Measurements from ENCODE around the gene CCDC154.
"Not testable (repeated sequence)": the region's sequence is repeated elsewhere in the genome, so short reads cannot be mapped to it uniquely, and the experiment has no call there.

The CCDC154 gene

DNA sequence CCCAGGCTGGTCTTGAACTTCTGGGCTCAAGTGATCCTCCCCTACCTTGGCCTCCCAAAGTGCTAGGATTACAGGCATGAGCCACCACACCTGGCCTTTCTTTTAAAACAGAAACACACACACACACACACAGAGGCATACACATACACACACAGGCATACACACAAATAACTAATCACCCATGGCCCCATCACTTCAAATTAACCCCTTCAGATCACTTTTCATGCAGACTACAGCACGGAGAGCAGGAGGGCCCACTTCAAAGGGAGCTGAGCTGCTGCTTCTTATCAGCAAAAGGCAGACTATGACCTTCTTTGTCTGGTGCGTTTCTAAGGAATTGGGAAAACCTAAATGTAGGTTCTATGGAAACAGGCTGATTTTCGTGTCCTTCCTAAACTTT lies 28.6 kb upstream of the CCDC154 start:
- no peak for DNase-seq (ENCODE audit: low read depth)

DNA sequence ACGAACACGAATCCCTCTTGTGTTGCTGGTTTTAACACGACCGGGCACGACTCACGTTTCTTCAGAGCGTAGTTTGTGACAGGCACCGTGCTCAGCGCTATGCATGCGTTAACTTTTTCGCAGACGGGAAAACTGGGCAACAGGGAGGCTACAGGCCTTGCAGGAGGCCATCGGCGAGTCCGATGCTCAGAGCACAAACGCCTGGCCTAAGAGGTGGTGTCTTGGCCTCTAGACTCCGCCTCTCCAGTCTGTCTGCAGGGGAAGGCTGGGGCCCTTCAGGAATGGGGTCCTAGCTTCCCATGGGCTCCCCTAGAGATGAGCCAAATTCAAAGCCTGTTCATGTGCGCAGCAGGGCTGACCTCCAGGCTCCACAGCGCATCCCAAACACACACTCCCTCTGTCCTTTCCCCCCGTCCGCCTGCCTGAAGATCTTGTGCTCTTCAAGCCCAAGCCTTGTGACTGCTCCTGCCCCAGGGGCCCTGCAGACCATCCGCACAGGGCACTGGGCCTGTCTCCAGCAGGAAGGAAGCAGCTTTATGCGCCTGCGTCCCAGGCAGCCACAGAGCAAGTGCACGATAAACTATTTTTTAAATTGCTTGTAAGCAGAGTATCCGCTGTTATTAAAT lies 27.3 kb upstream of the CCDC154 start:
- DNase-seq (ENCODE audit: low read depth) = no peak

DNA sequence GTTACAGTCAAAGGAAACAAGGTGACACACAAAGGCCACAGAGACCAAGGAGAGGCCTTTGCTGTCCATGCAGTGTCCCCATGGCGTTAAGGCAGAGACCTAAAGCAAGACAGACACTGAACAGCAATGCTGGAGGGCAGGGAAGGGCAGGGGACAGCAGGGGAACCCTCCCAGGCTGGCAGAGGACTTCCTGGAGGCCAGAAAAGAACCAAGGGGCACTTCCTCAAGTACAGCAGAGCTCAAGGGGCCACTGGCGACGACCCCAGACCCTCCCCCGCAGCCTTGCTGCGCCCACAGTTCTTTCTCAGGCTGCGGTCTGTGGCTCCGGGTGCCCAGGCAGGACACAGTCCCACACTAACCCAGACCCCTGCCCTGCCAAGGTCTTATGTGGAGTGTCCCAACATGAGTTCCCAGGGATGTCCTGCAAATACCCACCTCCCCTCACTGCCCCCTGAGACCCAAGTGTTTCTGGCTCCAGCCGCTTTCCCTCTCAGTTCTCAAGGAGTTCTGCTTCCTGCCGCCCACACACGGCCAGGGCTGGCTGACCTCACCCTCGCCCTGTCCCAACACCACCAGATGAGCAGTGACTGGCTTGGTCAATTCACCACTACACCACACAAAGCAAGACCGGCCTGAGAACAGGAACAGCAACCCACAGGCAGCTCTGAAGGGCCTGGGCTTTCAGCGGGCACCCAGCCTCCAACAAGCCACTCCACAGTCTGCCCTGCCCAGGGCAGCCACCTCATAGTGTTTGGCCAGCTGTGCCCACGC lies 26.3 kb upstream of the CCDC154 start:
- no peak for DNase-seq (ENCODE audit: low read depth)

DNA sequence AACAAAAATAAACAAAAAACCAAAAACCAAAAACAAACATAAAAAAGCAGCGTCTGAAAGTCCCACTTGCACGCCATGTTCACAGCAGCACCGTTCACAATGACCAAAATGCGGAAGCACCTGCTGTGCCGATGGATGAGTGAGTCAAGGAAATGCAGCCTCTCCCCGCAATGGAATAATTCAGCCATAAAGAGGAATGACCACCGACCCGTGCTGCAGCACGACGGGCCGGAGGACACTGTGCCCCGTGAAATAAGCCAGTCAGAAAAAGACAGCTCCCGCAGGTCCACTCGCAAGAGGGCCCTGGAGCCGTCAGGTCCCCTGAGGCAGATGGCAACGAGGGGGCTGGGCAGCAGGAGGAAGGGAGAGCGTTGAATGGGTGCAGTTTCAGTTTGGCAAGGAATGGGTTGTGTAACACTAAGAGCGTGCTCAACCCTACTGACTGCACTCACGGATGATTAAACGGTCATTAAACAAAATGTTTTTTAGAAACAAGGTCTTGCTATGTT lies 25.4 kb upstream of the CCDC154 start:
- no peak for DNase-seq (ENCODE audit: low read depth)

DNA sequence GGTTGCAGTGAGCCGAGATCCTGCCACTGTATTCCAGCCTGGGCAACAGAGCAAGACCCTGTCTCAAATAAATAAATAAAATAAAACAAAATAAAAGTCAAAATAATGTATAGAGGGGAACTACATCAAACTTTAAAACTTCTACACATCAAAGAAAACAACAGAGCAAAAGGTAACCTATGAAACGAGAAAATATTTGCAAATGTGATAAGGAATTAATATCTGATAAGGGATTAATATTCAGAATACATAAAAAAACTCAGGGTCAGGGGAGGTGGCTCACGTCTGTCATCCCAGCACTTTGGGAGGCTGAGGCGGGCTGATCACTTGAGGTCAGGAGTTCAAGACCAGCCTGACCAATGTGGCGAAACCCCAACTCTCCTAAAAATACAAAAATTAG lies 24.8 kb upstream of the CCDC154 start:
- not testable (repeated sequence) for DNase-seq (ENCODE audit: low read depth)

DNA sequence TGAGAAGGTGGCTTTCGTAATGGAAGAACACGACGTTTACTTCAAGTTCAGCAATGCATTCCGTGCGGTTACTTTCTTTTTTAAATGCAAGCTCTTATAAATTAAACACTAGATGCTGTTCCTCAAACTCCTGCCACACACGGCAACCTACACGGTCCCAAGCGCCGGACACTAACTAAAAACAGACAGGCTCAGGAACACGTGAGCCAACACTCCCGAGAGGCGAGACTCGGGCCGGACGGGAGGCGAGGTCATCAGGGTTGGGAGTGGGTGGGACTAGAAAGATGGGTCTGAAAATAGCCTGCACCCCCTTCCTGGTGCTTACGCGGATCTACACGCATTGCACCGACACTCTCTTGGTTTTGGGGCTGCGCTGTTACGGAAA lies 24.1 kb upstream of the CCDC154 start:
- no peak for DNase-seq (ENCODE audit: low read depth)

DNA sequence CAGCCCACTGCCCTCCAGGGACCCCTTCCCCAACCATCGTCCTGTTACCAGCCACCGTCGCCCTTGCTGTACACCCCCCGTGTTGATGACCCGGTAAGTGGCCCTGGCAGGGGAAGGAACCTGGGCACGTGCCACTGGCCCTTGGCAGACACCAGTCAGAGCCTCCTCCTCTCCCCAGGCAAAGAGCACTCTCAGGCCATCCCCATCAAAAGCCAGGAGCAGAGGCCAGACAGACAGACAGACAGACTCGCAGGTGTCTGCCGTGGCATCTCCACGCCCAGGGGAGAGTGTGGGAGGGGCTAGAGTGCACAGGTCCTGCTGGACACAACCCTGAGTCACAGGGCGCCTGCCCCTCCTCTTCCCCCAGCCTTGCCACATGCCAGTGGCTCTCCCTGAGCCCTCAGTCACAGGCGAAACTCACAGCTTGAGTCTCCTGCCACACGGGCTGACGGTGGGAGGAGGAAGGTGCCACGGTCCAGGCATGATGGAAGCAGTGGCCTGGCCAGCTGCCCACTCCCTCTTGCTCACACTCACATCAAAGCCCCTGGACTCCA lies 22.7 kb upstream of the CCDC154 start:
- no peak for DNase-seq (ENCODE audit: low read depth)

DNA sequence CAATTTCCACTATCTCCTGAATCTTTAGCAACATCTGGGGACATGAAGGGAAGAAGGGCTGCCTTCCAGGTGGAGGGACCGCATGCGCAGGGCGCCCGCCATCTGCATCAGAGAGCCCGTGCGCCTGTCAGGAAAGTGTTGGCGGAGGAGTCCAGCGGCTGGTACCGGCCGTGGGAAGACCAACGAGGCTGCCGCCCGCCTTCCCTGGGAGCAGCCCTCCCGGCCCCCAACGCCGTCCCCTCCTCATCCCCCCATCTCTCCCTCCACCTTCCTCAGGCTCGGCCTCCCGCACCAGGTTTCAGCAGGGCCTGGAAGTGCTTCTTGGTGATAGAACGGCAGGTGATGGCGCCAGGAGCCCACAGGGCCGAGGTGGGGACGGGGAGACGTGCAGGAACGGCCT lies 21.7 kb upstream of the CCDC154 start:
- no peak for DNase-seq (ENCODE audit: low read depth)

DNA sequence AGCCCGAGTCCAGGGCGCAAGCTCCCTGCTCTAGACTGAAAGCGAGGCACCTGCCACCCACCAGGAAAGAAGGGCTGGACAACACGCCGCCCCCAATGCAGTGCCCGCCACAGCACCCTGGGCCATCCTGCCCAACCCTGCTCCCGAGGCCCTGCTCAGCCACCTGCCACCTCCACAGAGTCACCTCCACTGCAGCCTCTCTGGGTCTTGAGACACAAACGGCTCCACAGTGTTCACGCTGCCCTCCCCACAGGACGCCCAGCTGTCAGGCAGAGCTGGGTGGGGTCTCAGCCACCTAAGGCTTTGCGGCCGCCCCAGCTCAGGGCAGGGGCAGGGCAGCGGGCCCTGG lies 21.2 kb upstream of the CCDC154 start:
- no peak for DNase-seq (ENCODE audit: low read depth)

DNA sequence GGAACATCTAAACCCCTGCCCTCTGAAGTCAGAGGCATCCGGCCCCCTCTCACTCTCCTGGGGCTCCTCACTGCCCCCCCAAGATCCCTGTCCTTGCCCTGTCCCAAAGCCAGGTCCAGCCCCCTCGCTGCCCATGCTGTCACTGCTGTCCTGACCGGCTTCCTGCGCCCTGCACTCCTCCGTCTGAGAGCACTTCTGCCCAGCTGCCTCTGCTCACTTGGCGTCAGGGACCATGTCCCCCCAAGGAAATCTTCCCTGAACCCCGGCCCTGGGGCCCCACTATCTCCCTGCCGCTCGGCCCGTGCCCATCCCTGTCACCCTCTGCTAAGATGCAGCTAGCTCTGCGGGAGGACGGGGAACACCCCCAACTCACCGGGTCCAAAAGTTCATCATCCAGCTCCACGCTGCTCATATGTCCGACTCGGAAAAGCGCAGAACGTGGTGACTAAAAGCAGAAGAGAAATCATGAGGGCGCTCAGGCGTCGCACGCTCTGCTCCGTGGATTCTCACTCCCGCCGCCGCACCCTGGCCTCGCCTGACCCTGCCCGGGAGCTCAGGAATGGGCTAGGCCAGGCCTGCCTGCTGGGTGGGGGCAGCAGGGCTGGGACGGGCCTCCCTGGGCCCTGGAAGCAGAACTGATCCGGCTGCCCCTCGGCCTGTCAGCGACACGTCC lies 20.7 kb upstream of the CCDC154 start:
- no peak for DNase-seq (ENCODE audit: low read depth)

DNA sequence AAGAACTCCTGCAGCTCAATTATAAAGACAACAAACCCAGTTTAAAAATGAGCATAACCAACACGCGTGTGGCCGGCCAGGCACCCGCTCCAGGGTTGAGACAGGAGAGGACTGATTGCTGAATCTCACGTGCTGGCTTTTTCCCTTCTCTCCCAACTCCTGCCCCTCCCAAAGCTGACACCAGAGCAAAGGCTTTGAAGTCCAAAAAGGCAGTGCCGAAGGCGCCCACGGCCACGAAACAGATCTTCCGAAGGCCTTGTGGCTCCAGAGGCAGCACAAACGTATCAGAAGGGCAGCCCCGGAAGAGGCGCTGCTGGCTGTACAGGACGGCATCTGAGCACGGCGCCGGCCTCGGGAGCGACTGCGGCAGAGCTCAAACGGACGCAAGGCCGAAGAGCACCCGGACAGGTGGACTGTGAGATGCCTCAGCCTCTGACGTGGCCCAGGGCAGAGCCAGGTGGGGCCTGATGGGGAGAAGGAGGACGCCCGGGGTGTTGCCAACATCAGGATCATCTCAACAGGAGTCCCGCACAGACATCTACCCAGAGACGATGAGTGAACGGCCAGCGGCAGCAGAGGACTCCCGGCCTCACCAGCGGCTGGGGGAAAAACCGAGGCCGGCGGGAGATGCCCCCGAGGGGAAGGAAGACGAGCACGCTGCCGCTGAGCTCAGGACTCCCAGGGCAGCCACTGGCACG lies 20.0 kb upstream of the CCDC154 start:
- DNase-seq (ENCODE audit: low read depth) = no peak

DNA sequence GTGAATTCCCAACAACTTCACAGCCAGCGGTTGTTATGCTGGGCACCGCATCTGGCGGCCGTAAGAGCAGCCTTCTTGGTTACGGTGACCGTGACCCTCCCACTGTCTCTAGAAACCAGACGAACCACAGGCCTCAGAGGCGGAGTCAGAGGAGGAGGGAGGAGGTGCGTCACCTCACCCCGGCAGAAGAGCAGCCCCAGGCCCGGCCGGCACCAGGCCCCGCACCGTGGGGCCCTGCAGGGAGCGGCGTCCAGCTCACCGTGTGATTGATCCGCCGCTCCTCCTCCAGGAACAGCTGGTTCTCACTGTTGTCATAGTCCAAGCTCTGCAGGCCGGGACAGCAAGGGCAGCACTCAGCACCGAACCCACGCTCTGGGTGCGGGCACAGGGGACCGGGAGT lies 16.8 kb upstream of the CCDC154 start:
- DNase-seq (ENCODE audit: low read depth) = no peak

DNA sequence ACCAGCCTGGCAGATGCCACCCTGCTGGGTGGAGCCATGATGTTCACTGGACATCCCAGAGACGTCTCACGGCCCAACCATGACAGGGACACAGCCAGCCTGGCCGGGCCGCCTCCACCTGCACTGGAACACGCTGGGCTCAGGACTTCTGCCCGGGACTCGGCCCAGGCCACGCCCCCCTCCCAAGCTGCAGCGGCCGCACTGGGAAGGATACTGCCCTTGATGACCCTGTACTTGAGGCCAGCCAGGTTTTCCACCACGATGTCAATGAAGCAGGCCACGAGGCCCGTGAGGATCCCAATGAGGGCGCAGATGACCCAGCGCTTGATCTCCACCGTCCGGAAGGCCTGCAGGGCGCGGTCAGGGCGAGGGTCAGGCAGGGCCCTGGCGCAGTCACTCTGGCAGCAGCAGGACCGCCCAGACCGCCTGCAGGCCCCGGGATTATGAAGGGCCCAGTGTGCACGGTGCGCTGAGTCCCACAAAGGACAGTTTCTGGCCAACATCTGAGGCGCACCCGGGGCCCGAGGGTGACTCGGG lies 16.3 kb upstream of the CCDC154 start:
- no peak for DNase-seq (ENCODE audit: low read depth)

DNA sequence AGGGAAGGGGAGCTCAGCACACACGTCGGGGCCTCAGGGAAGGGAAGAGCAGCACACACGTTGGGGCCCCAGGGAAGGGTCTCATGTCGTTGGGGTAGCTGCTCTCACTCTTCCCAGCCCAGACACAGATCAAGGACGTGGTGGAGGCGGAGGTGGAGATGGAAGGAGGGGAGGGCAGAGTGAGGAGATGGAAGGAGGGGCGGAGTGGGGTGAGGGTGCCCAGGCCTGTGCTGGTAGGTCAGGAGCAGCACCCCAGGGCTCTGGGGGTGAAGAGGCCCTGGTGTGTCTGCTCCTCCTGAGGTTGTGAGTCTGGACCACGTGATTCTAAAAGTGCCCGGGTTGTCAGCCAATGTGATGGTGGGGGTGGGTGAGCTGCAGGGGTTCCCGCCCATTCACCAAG lies 15.6 kb upstream of the CCDC154 start:
- DNase-seq (ENCODE audit: low read depth) = no peak

DNA sequence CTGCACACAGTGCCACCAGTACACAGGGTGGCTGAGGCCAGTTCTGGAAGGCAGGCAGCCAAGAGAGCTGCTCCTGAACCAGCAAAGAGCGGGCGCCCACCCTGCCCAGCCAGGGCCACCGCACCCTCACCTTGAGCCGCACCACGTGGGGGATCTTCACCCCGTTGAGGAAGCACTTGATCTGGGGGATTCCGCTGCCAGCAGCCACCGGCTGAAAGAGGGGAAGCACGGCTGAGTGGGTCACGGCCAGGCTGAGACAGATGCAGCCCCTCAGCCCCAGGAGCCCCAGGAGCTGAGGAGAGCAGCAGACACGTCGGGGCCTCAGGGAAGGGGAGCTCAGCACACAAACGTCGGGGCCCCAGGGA lies 14.6 kb upstream of the CCDC154 start:
- no peak for DNase-seq (ENCODE audit: low read depth)

DNA sequence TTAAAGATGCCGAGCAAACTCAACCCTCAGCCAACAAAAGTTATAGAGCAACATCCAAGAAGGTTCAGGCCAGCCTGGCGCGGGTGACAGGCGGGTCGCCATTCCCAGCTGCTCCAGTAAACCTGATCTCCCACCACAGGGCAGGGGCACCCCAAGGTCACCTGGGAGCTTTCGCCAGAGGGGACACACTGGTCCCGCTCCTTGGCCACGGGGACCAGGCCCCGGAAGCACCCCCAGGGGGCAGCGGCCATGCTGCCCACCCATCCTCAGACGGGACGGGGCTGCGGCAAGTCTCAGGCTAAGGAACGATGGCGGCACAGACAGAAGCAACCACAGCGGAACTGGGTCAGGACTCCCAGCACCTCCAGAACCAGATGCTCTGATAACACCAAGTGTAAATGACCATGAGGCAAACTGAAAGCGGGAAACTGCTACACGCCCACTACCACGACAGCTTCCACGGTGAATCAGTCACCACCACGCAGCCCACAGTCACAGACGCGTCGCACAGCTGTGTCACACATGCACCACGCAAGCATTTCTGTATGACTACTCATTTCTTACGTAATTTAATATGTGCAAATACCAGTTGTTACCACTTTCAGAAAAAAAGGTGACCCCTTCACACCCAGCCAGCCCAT lies 14.1 kb upstream of the CCDC154 start:
- DNase-seq (ENCODE audit: low read depth) = no peak

DNA sequence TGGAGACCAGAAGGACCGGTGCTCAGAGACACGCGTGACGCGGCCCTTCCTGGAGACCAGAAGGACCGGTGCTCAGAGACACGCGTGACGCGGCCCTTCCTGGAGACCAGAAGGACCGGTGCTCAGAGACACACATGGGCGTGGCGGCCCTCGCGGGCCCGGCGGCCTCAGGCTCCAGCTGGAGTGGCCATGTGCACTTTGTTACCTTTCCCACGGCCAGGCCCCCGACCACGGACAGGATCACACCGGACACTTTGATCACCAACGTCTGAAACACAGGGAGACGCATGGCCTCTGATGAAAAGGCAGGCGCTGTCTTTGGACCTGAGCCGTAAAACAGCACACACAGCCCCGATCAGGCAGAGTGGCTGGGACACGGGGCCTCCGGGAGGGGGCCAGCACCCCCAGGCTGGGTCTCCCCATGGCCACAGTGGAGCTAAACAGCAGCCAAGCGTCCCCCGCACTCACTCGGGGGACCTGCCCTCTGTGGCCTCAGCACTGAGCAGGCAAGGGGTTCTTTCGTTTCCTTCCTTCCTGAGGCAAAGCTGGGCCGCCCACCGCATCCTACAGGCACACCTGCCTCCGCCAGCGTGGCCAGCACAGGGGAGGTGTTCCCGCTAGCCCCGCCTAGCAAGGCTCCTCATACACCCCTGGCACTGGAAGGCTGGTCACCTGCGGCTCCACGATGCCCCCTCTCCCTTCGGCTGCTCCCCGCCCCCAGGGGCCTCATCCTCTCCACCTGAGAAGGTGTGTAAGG lies 13.3 kb upstream of the CCDC154 start:
- no peak for DNase-seq (ENCODE audit: low read depth)

DNA sequence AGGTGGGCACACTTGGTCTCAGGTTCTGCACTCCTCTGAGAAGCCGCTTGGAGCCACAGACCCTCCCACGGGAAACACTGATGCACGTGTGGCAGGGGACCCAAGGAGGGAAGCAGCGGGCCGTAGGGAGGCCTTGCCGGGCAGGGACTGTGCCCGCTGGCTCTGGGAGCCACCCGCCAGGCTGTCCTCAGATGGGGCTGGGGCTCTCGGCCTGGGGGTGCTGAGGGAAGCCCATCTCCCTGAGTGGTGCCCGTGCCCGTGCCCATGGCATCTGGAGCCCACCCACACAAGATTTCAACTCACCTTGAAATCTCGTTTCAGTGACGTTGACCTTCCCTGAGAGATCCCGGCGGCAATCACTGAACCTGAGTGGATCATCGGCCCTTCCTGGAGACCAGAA lies 12.6 kb upstream of the CCDC154 start:
- DNase-seq (ENCODE audit: low read depth) = no peak

DNA sequence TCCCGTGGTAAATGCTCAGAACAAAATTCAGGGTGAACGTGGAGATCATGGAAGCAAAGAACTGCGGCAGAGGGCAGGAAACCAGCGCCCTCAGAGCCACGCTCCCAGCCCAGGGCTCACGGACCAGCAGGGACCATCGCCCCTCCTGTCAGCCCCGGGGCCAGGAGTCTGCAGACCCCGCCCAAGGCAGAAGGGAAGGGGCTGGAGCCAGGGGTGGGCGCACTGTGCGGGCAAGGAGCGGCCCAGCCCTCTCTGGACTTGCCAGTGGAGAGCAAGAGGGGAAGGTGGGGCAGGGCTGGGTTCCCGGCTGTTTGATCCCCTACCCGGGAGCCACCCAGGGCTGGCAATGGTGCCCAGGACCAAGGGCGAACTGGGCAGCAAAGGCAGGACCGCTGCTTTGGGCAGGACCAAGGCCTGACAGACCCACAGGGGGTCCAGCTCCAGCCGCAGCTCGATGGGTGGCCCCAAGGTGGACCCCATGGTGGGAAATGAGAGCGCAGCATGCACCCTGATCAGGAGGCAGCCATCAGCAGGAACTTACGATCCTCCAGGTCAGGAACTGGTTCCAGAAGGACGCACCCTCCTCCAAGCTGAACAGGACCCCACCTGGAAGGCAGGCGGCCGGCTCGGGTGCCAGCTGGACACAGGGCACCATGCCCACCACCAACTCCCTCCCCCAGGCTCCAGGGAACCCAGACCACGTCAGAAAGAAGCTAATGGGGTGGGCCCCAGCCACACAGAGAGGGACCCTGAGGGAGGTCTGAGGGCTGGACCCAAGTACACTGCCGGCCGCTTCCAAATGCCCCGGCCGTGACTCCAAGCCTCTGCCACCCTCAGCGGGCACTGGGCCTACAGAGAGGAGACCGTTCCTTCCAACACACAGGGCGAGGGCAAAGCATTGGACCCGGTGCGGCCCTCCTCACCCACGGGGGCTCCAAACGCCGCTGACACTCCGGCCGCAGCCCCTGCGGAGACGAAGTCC lies 11.1 kb upstream of the CCDC154 start:
- DNase-seq (ENCODE audit: low read depth) = no peak

DNA sequence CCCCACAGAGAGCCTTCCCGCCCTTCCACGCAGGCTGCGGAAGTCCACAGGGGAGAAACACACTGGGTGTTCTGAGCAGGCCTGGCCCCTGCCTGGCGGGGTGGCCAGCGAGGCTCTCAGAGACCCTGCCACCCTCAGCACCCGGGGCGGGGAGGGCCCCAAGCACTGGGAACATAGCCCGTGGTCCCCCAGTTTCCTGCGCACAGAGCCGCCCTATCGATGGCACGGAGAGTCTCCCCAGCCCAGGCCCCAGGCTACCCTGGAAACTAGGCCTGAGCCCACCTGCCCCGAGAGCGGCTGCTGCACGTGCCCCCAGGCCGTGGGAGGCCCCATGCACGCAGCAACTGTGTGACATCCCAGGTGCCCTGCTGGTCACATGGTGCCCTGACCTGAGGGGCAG lies 10.2 kb upstream of the CCDC154 start:
- no peak for DNase-seq (ENCODE audit: low read depth)
